ENCODE results near the gene HSPG2.
A peak's percentile ranks its signal among the peaks of the same experiment; 100 is the strongest.

Gene HSPG2

GRCh38 chr1:21861602-21862429 lies 75.3 kb downstream of the HSPG2 start:
- no peak for DNase-seq (ENCODE audit: low spot score)

- no peak for DNase-seq (ENCODE audit: low spot score)
Measured at GRCh38 chr1:21860971-21861370, 76.1 kb downstream of the HSPG2 start.

GRCh38 chr1:21859669-21860179 lies 77.4 kb downstream of the HSPG2 start:
- no peak for DNase-seq (ENCODE audit: low spot score)

- DNase-seq (ENCODE audit: low spot score), result peak; percentile 38
Measured at GRCh38 chr1:21857840-21858670, 79.1 kb downstream of the HSPG2 start.

GRCh38 chr1:21857142-21857839 lies 79.8 kb downstream of the HSPG2 start:
- DNase-seq (ENCODE audit: low spot score), result no peak

- DNase-seq (ENCODE audit: low spot score), result no peak
Measured at GRCh38 chr1:21855257-21856096, 81.6 kb downstream of the HSPG2 start.

GRCh38 chr1:21854751-21855131 lies 82.4 kb downstream of the HSPG2 start:
- DNase-seq (ENCODE audit: low spot score), result no peak

GRCh38 chr1:21854090-21854750 lies 82.9 kb downstream of the HSPG2 start:
- DNase-seq (ENCODE audit: low spot score), result no peak

- DNase-seq (ENCODE audit: low spot score), result no peak
Measured at GRCh38 chr1:21853131-21853427, 84.0 kb downstream of the HSPG2 start.

- DNase-seq (ENCODE audit: low spot score), result no peak
Measured at GRCh38 chr1:21852282-21853130, 84.6 kb downstream of the HSPG2 start.

GRCh38 chr1:21851430-21852250 lies 85.5 kb downstream of the HSPG2 start:
- DNase-seq (ENCODE audit: low spot score), result no peak

- no peak for DNase-seq (ENCODE audit: low spot score)
Measured at GRCh38 chr1:21849909-21850576, 87.1 kb downstream of the HSPG2 start.

GRCh38 chr1:21848524-21849174 lies 88.5 kb downstream of the HSPG2 start:
- no peak for DNase-seq (ENCODE audit: low spot score)

GRCh38 chr1:21847223-21848205 lies 89.6 kb downstream of the HSPG2 start:
- DNase-seq (ENCODE audit: low spot score), result no peak

- no peak for DNase-seq (ENCODE audit: low spot score)
Measured at GRCh38 chr1:21845646-21846641, 91.2 kb downstream of the HSPG2 start.

- no peak for DNase-seq (ENCODE audit: low spot score)
Measured at GRCh38 chr1:21843996-21844395, 93.1 kb downstream of the HSPG2 start.

Measured in kidney capillary endothelial cell (primary cell).